ENCODE measurements around the gene NIP7.

Gene NIP7

DNA sequence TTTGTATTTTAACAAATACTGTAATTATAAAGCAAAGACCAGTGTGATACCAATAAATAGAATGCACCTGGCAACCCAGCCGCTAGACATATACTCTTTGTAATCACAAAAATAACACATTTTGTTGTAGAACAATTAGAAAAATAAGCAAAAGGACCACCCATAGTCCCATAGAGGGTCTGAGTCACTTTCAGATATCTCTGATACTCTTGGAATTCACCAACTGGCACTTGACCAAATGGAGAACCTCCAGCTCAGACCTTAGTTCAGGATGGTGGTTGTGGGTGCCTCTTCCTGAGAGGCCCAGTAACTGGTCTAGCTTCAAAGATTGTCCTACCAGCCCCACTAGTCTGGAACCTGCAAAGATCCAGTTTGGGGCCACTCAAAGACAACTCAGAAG, 47.0 kb downstream of the NIP7 start:
- TF ChIP-seq, protein P1, sequence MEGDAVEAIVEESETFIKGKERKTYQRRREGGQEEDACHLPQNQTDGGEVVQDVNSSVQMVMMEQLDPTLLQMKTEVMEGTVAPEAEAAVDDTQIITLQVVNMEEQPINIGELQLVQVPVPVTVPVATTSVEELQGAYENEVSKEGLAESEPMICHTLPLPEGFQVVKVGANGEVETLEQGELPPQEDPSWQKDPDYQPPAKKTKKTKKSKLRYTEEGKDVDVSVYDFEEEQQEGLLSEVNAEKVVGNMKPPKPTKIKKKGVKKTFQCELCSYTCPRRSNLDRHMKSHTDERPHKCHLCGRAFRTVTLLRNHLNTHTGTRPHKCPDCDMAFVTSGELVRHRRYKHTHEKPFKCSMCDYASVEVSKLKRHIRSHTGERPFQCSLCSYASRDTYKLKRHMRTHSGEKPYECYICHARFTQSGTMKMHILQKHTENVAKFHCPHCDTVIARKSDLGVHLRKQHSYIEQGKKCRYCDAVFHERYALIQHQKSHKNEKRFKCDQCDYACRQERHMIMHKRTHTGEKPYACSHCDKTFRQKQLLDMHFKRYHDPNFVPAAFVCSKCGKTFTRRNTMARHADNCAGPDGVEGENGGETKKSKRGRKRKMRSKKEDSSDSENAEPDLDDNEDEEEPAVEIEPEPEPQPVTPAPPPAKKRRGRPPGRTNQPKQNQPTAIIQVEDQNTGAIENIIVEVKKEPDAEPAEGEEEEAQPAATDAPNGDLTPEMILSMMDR (IDR thresholded peaks at IDR 0.05; ENCODE audit: insufficient read depth, low read depth, low read length, missing control alignments) = no peak
- H3K4me3 ChIP-seq (ENCODE audit: low read length) = no peak overlapping the region

More for the DNA sequence above, 47.0 kb downstream of the NIP7 start:
- no peak for DNase-seq (ENCODE audit: low read depth)

All from epithelial cell of esophagus (primary cell).